K562 (cell line): ENCODE measurements around the gene TCF3. TPM values are rescaled to one million over a fixed set of nuclear protein-coding genes. Genes with fewer than 3 reads are reported as not detected.

Source experiments
- ARID1B ChIP-seq: fragments of 450-650 bp; IDR thresholded peaks from 2 replicates; pipeline ENCODE4 v1.6.1; 2016; ENCODE audit warnings: antibody characterized with exemption, mild to moderate bottlenecking, inconsistent platforms
- FIP1L1 ChIP-seq: fragments of 200-400 bp; formaldehyde crosslinking; IDR thresholded peaks from 2 replicates; pipeline ENCODE4 v1.6.1; 2018; ENCODE audit warnings: mild to moderate bottlenecking, low read depth, low read length; ENCODE audit not compliant: poor library complexity, severe bottlenecking
- NCOA2 ChIP-seq, 2 experiments: fragments of 450-650 bp; IDR thresholded peaks; 2 replicates each; pipeline ENCODE4 v1.6.1; 2018; ENCODE audit warnings: mild to moderate bottlenecking in 2 of 2, moderate library complexity in 1 of 2; ENCODE audit not compliant: partially characterized antibody in 2 of 2
- NEUROD1 ChIP-seq: fragments of 150-350 bp; IDR thresholded peaks from 2 replicates; pipeline ENCODE4 v1.6.1; 2014; ENCODE audit warnings: borderline replicate concordance, low read length, low read depth; ENCODE audit not compliant: partially characterized antibody
- SMAD2 ChIP-seq: fragments of 150-350 bp; IDR thresholded peaks from 2 replicates; pipeline ENCODE4 v1.6.1; 2014; ENCODE audit warnings: low read depth, mild to moderate bottlenecking, low read length
- SMARCC2 ChIP-seq: fragments of 450-650 bp; IDR thresholded peaks from 2 replicates; pipeline ENCODE4 v1.6.1; 2017; ENCODE audit warnings: antibody characterized with exemption, moderate library complexity, mild to moderate bottlenecking, low read depth
- SP1 ChIP-seq: sonication (generic); formaldehyde crosslinking; IDR thresholded peaks from 2 replicates; pipeline ENCODE4 v1.8.1; 2022; ENCODE audit warnings: mild to moderate bottlenecking, missing genetic modification reagents
- TFAM ChIP-seq: fragments of 250-450 bp; sonication (Bioruptor Pico); conservative IDR thresholded peaks from 2 replicates; pipeline ENCODE4 v1.5.0; 2021; ENCODE audit warnings: mild to moderate bottlenecking, moderate library complexity
- ZBTB5 ChIP-seq: fragments of 450-650 bp; IDR thresholded peaks from 2 replicates; pipeline ENCODE4 v1.6.1; 2017; ENCODE audit warnings: antibody characterized with exemption
- ZFX ChIP-seq: sonication (generic); formaldehyde crosslinking; IDR thresholded peaks from 2 replicates; pipeline ENCODE4 v1.8.0; 2022; ENCODE audit warnings: mild to moderate bottlenecking, missing genetic modification reagents, moderate library complexity
- ZNF212 ChIP-seq: fragments of 450-650 bp; formaldehyde crosslinking; IDR thresholded peaks from 2 replicates; pipeline ENCODE4 v1.4.0; 2020; ENCODE audit warnings: mild to moderate bottlenecking
- ZNF239 ChIP-seq: fragments of 250-450 bp; sonication (Bioruptor Pico); IDR thresholded peaks from 2 replicates; pipeline ENCODE4 v1.4.0; 2020; ENCODE audit warnings: mild to moderate bottlenecking
- ZNF398 ChIP-seq: fragments of 250-450 bp; sonication (Bioruptor Pico); IDR thresholded peaks from 2 replicates; pipeline ENCODE4 v1.8.0; 2021; ENCODE audit warnings: moderate library complexity, mild to moderate bottlenecking, inconsistent platforms
- ZNF668 ChIP-seq: fragments of 250-450 bp; sonication (Bioruptor Pico); IDR thresholded peaks from 2 replicates; pipeline ENCODE4 v1.8.0; 2022; ENCODE audit warnings: mild to moderate bottlenecking, inconsistent platforms
- ZNF764 ChIP-seq: fragments of 250-450 bp; sonication (Bioruptor Pico); IDR thresholded peaks from 2 replicates; pipeline ENCODE4 v1.4.0; 2020; ENCODE audit warnings: low read depth, mild to moderate bottlenecking, moderate library complexity
- polyA plus RNA-seq, 8 experiments: library from polyadenylated mRNA; depleted of rRNA in 4 of 8; stranded (reverse) in 5 of 8; unstranded in 3 of 8; fragments of >200 nt; fragmentation: Nextera tagmentation in 2 of 8; fragmentation: Illumina TruSeq in 1 of 8; extraction: Ambion mirVana in 2 of 8; extraction: Trizol in 1 of 8; gene quantifications; 2 replicates each; pipeline versions ENCODE4 v1.2.1 to v1.2.3, GENCODE V29; 2011 to 2014; ENCODE audit warnings: inconsistent platforms in 1 of 8, missing spikeins in 1 of 8
- total RNA-seq, 7 experiments: library from RNA; depleted of rRNA in 6 of 7; stranded (reverse); fragments of >200 nt in 6 of 7; fragmentation: Illumina TruSeq in 2 of 7; extraction: Trizol in 2 of 7; gene quantifications; 2 replicates each; pipeline versions ENCODE4 v1.2.1 to v1.2.3, GENCODE V29; 2011 to 2021; ENCODE audit warnings: low replicate concordance in 1 of 7

Gene TCF3
- total and polyA plus RNA-seq, 9 of the 15 experiments (the other 6 are each of a cell fraction or from before 2014, with no cell fraction given) = 5.6 to 259 (median 84.0) TPM

GRCh38 chr19:1592755-1593500 lies 59.5 kb downstream of the TCF3 start, which contains the start of gene MBD3 (continued):
- no peak for TF ChIP-seq NCOA2 (IDR thresholded peaks at IDR 0.05; ENCODE audit: partially characterized antibody in 2 of 2)
- TF ChIP-seq NEUROD1 = no peak
- no peak for TF ChIP-seq ZNF668 (CRISPR knock-in tag)
- no peak for TF ChIP-seq TFAM (CRISPR knock-in tag)
- no peak for TF ChIP-seq SMAD2
- TF ChIP-seq ZBTB5 = no peak
- 0 out of 2 replicates have a peak, but pooled peaks have one; percentile 8 for TF ChIP-seq ARID1B
- no peak for TF ChIP-seq ZNF764 (CRISPR knock-in tag)
- no peak for TF ChIP-seq ZNF212 (CRISPR knock-in tag)
- TF ChIP-seq ZNF239 (CRISPR knock-in tag) = no peak
- peak; percentile 81 for TF ChIP-seq SP1 (CRISPR knock-in tag)
- no peak for TF ChIP-seq SMARCC2
- no peak for TF ChIP-seq ZNF398
- no peak for TF ChIP-seq FIP1L1
- TF ChIP-seq ZFX (CRISPR knock-in tag) = no peak
